Activated CD8-positive, alpha-beta memory T cell treated with anti-CD3 and anti-CD28 coated beads, Interleukin-2, amount 50 U/mL, for 24 hours (primary cell): ENCODE data around the gene FRZB.

ENCODE experiments used
- DNase-seq: peaks from one replicate; pipeline ENCODE4 v3.0.0-alpha.2; 2020; ENCODE audit errors: extremely low read depth

The FRZB gene

DNA sequence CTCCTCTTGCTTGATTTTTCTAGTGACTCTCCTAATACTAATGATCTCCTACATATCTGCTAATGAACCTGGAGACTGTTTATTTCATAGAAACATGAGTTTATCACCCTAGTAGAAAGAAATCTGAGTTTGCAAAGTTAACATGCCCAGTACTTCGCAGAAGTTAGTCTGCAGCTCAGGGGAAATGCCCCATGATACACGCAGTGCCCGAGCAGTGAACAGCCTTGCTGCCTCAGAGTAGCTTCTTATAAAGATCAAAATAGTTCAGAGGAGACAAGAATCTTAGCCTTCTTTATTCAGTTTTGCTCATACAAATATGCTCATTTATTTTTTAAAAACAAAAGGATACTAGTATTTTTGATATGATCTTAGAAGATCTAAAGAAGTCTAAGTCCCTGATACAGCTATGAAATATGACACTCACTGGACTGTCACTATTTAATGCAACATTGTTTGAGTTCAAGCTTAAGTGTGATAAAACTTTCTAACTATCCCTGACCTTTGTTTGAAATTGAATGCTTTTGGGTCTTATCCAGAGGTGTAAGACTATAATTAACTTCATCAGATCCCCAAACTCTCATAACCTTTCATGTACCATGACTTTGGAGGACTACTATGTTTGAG lies 20.5 kb downstream of the FRZB start:
- DNase-seq = no peak

DNA sequence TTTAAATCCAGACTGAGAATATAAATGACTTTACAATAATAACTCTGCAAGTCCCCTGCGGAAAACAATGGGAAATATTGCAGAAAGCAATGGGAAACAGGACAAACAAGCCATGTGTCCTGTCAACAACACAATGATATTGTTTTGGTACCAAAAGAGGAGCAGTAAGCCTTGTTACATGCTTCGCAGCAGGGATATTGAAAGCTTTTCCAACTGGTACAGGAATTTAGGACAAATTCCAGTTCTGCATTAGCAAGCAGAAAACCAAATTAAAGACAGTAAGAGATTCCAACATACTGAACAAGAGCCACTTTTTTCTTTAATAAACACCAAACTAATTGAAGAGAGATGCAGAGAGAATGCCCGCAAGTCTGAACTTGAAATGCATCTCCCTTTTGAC lies 30.0 kb downstream of the FRZB start:
- no peak for DNase-seq

GRCh38 chr2:182834293-182834692 lies 32.1 kb downstream of the FRZB start:
- DNase-seq = no peak

DNA sequence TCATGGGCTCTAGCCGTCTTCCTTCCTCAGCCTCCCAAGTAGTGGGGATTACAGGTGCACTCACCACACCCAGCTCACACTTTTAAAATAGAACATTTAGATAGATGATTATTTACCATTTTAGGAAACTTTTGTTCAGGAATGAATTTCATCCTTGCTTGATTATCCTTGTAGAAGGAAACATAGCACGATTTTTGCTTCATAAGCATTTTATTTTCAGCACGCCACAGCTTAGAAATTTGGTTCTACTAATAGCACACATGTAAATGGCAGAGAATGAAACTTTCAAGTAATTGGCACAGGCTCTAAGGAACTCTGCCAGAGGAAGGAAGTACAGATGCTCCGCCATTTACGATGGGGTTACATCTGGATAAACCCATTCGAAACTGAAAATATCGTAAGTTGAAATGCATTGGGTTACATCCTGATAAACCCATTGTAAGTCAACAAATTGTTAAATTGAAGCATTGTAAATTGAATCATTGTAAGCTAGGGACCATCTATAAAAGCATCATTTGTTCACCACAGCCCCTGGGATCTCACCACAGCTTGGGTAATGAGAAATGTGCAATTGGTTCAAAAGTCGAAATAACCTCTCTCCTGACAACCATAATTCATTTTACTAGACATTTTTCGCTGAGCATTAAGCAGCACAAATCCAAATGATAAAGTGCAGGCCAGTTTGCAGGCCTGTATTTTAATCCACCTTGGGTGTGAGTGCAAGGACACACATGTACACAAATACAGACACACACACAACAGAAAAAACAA lies 33.2 kb downstream of the FRZB start:
- no peak for DNase-seq

DNA sequence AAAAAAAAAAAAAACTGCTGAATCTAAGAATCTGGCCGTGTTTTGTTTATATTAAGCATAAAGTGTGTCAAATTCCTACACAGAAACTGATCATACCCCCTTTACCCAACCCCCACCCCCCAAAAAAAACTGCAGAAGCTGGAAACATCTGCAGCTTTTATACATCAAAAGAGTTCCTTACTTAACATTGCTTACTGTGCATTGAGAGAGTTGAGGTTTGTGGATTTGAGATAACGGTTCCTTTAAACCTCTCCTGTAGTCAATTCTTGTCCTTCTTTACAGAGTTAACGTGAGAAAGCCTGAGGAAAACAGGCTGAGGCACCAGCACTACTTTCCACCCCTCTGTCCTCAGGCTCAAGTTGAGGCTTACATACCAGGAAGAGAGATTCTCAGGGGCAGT lies 34.5 kb downstream of the FRZB start:
- DNase-seq = no peak

GRCh38 chr2:182831101-182831500 lies 35.3 kb downstream of the FRZB start:
- DNase-seq = no peak

DNA sequence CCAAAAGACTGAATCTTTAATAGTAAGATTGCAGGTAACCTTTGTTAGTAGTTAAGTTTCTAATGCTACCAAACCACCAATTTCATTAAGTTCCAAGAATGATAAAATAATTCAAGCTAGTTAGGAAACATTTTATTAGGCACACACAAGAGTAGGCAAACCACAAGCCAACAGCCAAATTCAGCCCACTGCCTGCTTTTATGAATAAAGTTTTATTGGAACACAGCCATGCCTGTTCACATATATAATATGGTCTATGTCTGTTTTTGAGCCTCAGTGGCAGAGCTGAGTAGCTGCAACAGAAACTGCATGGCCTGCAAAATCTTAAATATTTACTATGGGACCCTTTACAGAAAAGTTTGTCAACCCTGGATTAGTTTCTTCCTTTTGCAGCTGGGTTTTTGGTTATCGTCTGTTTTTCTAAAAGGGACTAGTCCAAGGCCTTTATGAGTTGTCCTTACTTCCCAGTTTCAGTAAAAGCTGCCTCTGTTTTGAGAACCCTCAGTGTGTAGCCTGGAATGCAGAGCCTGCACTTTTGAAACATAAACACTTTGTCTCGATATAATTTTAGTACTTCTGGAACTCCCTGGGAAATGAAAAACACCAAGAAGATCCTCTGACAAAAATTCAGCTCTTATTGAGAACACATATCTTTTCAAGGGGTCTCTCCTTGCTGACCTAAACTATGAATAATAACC lies 39.1 kb downstream of the FRZB start:
- no peak for DNase-seq

DNA sequence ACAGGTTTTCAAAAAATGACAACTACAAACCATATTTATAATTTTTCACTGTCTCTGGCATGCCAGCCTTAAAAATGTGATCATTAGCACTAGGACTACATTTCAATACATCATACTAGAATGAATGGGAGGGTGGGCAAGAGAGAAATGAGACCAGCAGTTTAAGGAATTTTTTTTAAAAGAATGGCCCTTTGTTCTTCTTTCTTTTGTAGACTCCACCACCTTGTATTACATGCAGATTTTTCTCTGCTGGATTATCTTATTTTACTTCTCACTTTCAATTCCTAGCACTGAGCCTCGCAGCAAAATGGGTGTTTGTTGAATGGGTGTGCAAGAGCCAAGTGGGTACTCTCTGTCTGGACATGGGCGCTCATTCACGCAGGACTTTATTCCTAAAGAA lies 39.9 kb downstream of the FRZB start:
- DNase-seq = no peak

GRCh38 chr2:182826064-182826463 lies 40.4 kb downstream of the FRZB start:
- no peak for DNase-seq

DNA sequence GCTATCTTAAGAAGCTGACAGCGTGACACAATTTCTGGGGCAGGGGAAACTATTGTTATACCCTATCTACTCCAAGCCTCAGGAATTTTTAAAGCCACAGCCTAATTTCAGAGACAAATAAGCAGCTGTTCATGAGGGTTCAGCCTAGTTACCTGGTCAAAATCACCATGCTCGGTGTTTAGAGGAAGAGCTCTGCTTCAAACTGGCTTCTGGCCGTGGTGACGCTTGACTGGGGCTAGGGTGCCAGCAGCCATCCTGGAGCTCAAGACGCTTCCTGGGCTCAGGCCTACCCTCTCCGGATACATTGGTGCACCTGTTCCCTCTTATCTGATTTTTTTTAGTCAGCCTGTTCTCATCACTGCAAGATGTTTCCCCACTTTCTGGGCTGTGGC lies 41.7 kb downstream of the FRZB start:
- no peak for DNase-seq

DNA sequence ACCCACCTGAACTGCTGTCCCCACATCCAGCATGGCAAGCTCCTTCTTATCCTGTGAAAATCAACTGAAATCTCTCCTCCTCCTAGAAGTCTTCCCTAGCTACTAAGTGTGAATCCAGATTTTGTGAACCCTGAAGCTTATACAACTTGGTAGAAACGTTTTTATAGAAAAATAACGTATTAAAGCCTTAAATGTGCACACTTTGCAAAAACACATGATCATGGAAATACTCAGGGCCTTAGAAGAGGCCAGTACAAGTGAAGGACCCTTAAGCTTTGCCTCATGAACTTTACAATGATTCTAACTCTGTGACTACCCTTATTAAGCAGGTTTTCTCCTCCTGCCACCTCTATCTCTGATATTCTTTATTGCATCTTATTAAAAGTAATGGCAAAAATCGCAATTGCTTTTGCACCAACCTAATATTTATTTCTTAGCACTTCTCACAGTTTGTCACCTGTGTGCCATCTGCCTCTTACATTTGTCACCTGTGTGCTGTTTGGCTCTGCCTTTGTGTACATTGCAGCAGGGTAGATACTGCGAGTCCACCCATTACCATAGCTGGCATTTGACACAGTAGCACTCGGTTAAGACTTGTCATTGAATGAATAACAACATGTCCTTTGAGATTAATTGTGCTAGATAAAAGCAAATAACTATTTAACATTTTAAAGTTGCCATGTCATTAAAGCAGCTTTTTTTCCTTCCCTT lies 42.2 kb downstream of the FRZB start:
- no peak for DNase-seq

DNA sequence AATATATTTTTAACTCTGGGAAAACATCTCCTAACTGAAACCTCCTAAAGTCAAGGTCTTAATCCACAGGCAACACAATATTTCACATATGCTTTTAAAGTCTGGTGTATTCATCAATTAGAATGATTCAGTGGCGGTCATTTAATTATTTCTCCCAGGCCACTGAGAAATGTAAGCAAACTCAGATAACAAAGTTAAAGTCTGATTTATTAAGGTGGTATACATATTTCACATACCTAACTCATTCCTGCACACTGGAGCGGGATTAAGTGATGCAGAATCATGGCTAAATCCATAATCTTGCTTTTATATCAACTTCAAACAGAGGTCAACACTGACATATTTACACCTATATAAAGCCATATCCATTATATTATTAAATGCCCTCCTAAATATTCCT lies 43.7 kb downstream of the FRZB start:
- no peak for DNase-seq

DNA sequence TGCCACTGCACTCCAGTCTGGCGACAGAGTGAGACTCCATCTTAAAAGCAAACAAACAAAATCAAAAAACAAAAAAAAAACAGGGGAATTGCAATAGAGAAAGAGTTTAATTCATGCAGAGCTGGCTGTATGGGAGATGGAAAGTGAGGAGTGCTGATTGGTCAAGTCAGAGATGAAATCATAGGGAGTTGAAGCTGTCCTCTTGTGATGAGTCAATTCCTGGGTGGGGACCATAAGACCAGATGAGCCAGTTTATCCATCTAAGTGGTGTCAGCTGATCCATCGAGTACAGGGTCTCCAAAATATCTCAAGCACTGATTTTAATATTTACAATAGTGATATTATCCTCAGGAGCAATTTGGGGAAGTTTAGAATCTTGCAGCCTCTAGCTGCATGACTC lies 45.3 kb downstream of the FRZB start:
- no peak for DNase-seq

DNA sequence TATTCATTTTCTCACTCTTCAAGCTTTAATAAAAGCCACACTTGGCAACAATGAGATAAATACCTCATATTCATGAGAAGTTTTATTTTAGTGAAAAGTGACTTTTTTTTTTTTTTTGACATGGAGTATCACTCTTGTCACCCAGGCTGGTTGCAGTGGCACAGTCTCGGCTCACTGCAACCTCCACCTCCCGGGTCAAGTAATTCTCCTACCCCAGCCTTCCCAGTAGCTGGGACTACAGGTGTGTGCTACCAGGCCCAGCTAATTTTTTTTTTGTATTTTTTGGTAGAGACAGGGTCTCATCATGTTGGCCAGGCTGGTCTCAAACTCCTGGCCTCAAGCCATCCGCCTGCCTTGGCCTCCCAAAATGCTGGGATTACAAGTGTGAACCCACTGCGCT lies 47.0 kb downstream of the FRZB start:
- DNase-seq = no peak

DNA sequence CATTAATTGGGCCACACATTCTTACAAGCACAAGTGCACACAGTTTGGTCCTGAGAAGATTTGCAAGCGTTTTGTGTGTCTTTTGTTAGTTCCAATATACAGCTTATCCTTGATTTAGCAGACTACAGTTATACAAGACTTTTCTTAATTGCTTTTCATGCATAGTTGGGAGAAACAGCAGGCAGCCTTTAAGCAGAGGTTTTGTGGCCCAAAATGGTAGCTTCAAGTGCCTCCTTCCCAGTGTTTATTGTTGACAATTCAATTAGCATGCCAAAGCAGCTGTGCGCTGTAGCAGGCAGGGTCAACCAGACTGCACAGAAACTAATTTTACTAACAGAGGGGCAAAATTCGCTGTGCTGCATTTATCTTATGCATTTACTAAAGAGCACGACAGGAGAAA lies 47.5 kb downstream of the FRZB start:
- DNase-seq = no peak

DNA sequence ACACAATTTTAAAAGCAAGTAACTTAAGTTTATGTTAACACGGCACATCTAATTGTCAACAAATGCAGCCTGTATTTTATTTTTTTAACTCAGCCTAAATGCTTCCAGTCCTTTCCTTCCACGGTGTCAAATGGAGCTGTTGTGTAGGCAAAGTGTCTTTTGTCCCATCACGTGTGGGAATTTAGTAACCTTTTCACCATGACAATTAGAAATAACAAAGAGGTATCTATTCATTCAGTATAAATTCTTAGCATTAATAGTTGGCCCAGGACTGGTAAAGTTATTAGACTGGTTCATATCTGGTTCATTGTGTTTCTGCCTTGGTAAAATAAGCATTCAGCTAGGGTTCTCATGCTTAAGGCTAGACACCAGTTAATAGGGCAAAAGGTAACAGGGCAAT lies 47.9 kb downstream of the FRZB start:
- DNase-seq = no peak

GRCh38 chr2:182817558-182817957 lies 48.9 kb downstream of the FRZB start:
- no peak for DNase-seq

GRCh38 chr2:182816866-182817265 lies 49.6 kb downstream of the FRZB start:
- no peak for DNase-seq

GRCh38 chr2:182814804-182815203 lies 51.6 kb downstream of the FRZB start:
- DNase-seq = no peak

DNA sequence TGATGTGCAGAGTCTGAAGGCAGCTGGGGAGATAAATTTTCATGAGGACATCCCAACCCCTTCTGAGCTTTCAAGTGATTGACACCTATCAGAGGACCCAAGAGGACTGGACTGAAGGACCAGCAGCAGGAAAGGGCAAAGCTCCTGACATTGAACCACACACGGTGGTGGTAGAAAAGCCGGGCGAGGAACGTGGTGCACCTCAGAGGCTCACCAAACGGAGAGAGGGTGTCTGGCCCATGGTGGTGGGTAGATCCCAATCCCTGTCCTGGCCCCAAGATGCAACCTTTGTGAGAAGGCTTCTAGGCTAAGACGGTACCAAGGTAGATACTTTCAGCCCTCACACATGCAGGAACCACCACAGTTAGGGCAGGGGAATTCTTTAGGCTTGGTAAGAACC lies 52.1 kb downstream of the FRZB start:
- no peak for DNase-seq

GRCh38 chr2:182810087-182810486 lies 56.4 kb downstream of the FRZB start:
- DNase-seq = no peak

- no peak for DNase-seq
Observed at GRCh38 chr2:182807319-182807718, 59.1 kb downstream of the FRZB start.

- DNase-seq = no peak
Observed at GRCh38 chr2:182804128-182804527, 62.3 kb downstream of the FRZB start.
